ENCODE measurements around the gene GOLGA3.

- TF ChIP-seq, protein P1, sequence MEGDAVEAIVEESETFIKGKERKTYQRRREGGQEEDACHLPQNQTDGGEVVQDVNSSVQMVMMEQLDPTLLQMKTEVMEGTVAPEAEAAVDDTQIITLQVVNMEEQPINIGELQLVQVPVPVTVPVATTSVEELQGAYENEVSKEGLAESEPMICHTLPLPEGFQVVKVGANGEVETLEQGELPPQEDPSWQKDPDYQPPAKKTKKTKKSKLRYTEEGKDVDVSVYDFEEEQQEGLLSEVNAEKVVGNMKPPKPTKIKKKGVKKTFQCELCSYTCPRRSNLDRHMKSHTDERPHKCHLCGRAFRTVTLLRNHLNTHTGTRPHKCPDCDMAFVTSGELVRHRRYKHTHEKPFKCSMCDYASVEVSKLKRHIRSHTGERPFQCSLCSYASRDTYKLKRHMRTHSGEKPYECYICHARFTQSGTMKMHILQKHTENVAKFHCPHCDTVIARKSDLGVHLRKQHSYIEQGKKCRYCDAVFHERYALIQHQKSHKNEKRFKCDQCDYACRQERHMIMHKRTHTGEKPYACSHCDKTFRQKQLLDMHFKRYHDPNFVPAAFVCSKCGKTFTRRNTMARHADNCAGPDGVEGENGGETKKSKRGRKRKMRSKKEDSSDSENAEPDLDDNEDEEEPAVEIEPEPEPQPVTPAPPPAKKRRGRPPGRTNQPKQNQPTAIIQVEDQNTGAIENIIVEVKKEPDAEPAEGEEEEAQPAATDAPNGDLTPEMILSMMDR (IDR thresholded peaks at IDR 0.05) = no peak
- TF ChIP-seq POLR2A (IDR thresholded peaks at IDR 0.05) = peak; percentile 57 to 68
These were observed at the start of gene GOLGA3 for GRCh38 chr12:132828706-132829534.
